ENCODE measurements around the gene RPN1.

Gene RPN1

DNA sequence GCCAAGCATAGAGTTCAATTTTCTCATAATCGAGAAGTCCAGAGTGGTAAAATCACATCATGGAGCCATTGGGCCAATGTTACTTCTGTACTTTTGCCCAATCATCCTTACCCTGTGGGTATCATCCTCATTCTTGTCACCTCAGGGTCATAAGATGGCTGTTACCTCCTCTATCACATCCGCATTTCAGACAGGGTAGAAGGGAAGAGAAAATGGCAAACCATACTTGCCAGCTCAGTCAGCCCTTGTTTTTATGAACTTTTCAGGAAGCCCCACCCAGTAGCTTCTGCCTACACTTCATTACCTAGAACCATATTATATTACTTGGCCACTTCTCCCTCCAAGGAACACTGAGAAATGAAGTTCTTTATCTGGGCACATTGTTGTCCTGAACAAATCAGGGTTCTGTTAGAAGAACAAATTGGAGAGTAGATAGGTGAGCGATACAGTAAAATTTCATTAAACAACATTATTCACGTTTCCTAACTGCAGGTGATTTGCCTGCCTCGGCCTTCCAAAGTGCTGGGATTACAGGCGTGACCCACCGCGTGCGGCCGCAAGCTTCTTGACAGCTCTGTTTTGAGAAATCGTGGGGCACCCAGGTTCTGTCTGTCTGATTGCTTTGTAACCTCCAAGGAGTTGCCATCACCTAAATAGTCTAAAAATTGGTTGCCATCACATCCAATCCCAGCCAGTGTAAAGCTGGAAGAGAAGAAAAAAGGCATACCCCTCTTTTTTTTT lies 34.5 kb upstream of the RPN1 start:
- H3K9ac ChIP-seq (ENCODE audit: low read depth, low read length), result no peak overlapping the region
- H3K27ac ChIP-seq (ENCODE audit: low read length), result no peak overlapping the region

GRCh38 chr3:128683957-128684356 lies 33.3 kb upstream of the RPN1 start:
- Histone ChIP-seq H3K4me1 (ENCODE audit: insufficient read depth, low read length) (peaks cover 20% of the 10 kb centered on the region), H3K4me3 (ENCODE audit: low read depth in 1 of 2, low read length in 2 of 2) (no peak overlapping the region), H3K9ac (ENCODE audit: low read depth, low read length) (no peak overlapping the region), H4K20me1 (ENCODE audit: insufficient read depth, low read length) (no peaks in the 10 kb centered on the region), H3K36me3 (ENCODE audit: insufficient read depth, low read length) (no peaks in the 10 kb centered on the region), H3K27me3 (ENCODE audit: insufficient read depth, low read length, poor library complexity) (no peaks in the 10 kb centered on the region), H3K27ac (ENCODE audit: low read length) (no peak overlapping the region), H3K79me2 (ENCODE audit: insufficient read depth, low read length) (peaks cover 7% of the 10 kb centered on the region; the same call in 1 of the 2 replicates), H2AFZ (ENCODE audit: low read depth, low read length) (no peak overlapping the region), H3K4me2 (ENCODE audit: insufficient read depth, low read length) (no peak overlapping the region), H3K9me3 (ENCODE audit: insufficient read depth, low read length, severe bottlenecking) (no peaks in the 10 kb centered on the region)
- ATAC-seq (ENCODE audit: insufficient read depth, low read depth), result no peak
- peak; percentile 15 for DNase-seq
- TF ChIP-seq, protein P1, sequence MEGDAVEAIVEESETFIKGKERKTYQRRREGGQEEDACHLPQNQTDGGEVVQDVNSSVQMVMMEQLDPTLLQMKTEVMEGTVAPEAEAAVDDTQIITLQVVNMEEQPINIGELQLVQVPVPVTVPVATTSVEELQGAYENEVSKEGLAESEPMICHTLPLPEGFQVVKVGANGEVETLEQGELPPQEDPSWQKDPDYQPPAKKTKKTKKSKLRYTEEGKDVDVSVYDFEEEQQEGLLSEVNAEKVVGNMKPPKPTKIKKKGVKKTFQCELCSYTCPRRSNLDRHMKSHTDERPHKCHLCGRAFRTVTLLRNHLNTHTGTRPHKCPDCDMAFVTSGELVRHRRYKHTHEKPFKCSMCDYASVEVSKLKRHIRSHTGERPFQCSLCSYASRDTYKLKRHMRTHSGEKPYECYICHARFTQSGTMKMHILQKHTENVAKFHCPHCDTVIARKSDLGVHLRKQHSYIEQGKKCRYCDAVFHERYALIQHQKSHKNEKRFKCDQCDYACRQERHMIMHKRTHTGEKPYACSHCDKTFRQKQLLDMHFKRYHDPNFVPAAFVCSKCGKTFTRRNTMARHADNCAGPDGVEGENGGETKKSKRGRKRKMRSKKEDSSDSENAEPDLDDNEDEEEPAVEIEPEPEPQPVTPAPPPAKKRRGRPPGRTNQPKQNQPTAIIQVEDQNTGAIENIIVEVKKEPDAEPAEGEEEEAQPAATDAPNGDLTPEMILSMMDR (IDR thresholded peaks at IDR 0.05; ENCODE audit: borderline replicate concordance, extremely low read depth, low read length, poor library complexity, severe bottlenecking), result no peak
- no peak for TF ChIP-seq EZH2 (IDR thresholded peaks at IDR 0.05; ENCODE audit: borderline replicate concordance, low read depth, low read length, severe bottlenecking)

More for the DNA sequence above, 34.5 kb upstream of the RPN1 start:
- H4K20me1 ChIP-seq (ENCODE audit: insufficient read depth, low read length), result no peaks in the 10 kb centered on the region
- no peak overlapping the region for H3K4me3 ChIP-seq (ENCODE audit: low read depth in 1 of 2, low read length in 2 of 2)
- no peaks in the 10 kb centered on the region for H3K27me3 ChIP-seq (ENCODE audit: insufficient read depth, low read length, poor library complexity)
- peaks cover 12% of the 10 kb centered on the region for H3K4me1 ChIP-seq (ENCODE audit: insufficient read depth, low read length)
- no peak overlapping the region for H3K4me2 ChIP-seq (ENCODE audit: insufficient read depth, low read length)
- H3K79me2 ChIP-seq (ENCODE audit: insufficient read depth, low read length), result peaks cover 7% of the 10 kb centered on the region; the same call in 1 of the 2 replicates
- no peak overlapping the region for H2AFZ ChIP-seq (ENCODE audit: low read depth, low read length)
- no peak for TF ChIP-seq EZH2 (IDR thresholded peaks at IDR 0.05; ENCODE audit: borderline replicate concordance, low read depth, low read length, severe bottlenecking)
- TF ChIP-seq, protein P1 (IDR thresholded peaks at IDR 0.05; ENCODE audit: borderline replicate concordance, extremely low read depth, low read length, poor library complexity, severe bottlenecking), result no peak
- no peaks in the 10 kb centered on the region for H3K9me3 ChIP-seq (ENCODE audit: insufficient read depth, low read length, severe bottlenecking)
- no peaks in the 10 kb centered on the region for H3K36me3 ChIP-seq (ENCODE audit: insufficient read depth, low read length)
- DNase-seq (no peak), ATAC-seq (ENCODE audit: insufficient read depth, low read depth) (no peak)

GRCh38 chr3:128681369-128681829 lies 30.8 kb upstream of the RPN1 start:
- Histone ChIP-seq H3K9ac (ENCODE audit: low read depth, low read length) (peak overlapping the region; percentile 73), H3K4me3 (ENCODE audit: low read depth in 1 of 2, low read length in 2 of 2) (peak overlapping the region; percentile 31 to 70), H2AFZ (ENCODE audit: low read depth, low read length) (peak overlapping the region; percentile 91), H3K79me2 (ENCODE audit: insufficient read depth, low read length) (peaks cover 7% of the 10 kb centered on the region; the same call in 1 of the 2 replicates), H3K27me3 (ENCODE audit: insufficient read depth, low read length, poor library complexity) (no peaks in the 10 kb centered on the region), H3K36me3 (ENCODE audit: insufficient read depth, low read length) (no peaks in the 10 kb centered on the region), H3K27ac (ENCODE audit: low read length) (peak overlapping the region; percentile 98), H3K4me2 (ENCODE audit: insufficient read depth, low read length) (peak overlapping the region; percentile 66), H4K20me1 (ENCODE audit: insufficient read depth, low read length) (no peaks in the 10 kb centered on the region), H3K9me3 (ENCODE audit: insufficient read depth, low read length, severe bottlenecking) (no peaks in the 10 kb centered on the region), H3K4me1 (ENCODE audit: insufficient read depth, low read length) (peaks cover 20% of the 10 kb centered on the region)
- DNase-seq (no peak), ATAC-seq (ENCODE audit: insufficient read depth, low read depth) (no peak)
- TF ChIP-seq EZH2 (IDR thresholded peaks at IDR 0.05; ENCODE audit: borderline replicate concordance, low read depth, low read length, severe bottlenecking), result no peak

- DNase-seq (peak; percentile 99), ATAC-seq (ENCODE audit: insufficient read depth, low read depth) (peak; percentile 96)
- Histone ChIP-seq H3K4me2 (ENCODE audit: insufficient read depth, low read length) (peak overlapping the region; percentile 66), H3K9ac (ENCODE audit: low read depth, low read length) (peak overlapping the region; percentile 73), H3K27me3 (ENCODE audit: insufficient read depth, low read length, poor library complexity) (no peaks in the 10 kb centered on the region), H3K79me2 (ENCODE audit: insufficient read depth, low read length) (peaks cover 7% of the 10 kb centered on the region; the same call in 1 of the 2 replicates), H3K36me3 (ENCODE audit: insufficient read depth, low read length) (no peaks in the 10 kb centered on the region), H3K4me1 (ENCODE audit: insufficient read depth, low read length) (peaks cover 20% of the 10 kb centered on the region), H2AFZ (ENCODE audit: low read depth, low read length) (peak overlapping the region; percentile 91), H3K27ac (ENCODE audit: low read length) (peak overlapping the region; percentile 98), H3K4me3 (ENCODE audit: low read depth in 1 of 2, low read length in 2 of 2) (peak overlapping the region; percentile 31 to 70), H3K9me3 (ENCODE audit: insufficient read depth, low read length, severe bottlenecking) (no peaks in the 10 kb centered on the region), H4K20me1 (ENCODE audit: insufficient read depth, low read length) (no peaks in the 10 kb centered on the region)
- TF ChIP-seq, protein P1 (IDR thresholded peaks at IDR 0.05; ENCODE audit: borderline replicate concordance, extremely low read depth, low read length, poor library complexity, severe bottlenecking), result peak; percentile 99
- TF ChIP-seq EZH2 (IDR thresholded peaks at IDR 0.05; ENCODE audit: borderline replicate concordance, low read depth, low read length, severe bottlenecking), result no peak
Observed at GRCh38 chr3:128680603-128681368, 30.2 kb upstream of the RPN1 start.

All from DND-41 (cell line).